Midbrain (tissue), 1 donor: Measurements from ENCODE around the gene SPO11.

Experiments used
- DNase-seq: peaks from one replicate; lab custom pipeline; 2025; lab: John Stamatoyannopoulos, UW

Gene SPO11

GRCh38 chr20:57391439-57392301 is 62.1 kb downstream of the SPO11 start:
- DNase-seq = no peak

- DNase-seq = peak; percentile 8
Measured at GRCh38 chr20:57392512-57393271, 63.1 kb downstream of the SPO11 start.
